A549 (cell line): ENCODE measurements around the gene MFAP1. TPM values are rescaled to one million over a fixed set of nuclear protein-coding genes. Genes with fewer than 3 reads are reported as not detected.
"Not testable (repeated sequence)": the region's sequence is repeated elsewhere in the genome, so short reads cannot be mapped to it uniquely, and the experiment has no call there.

ENCODE experiments used
- ATAC-seq, 2 experiments: fragments of 200-7000 bp in 1 of 2; fragments of >200 bp in 1 of 2; cut with Nextera tagmentation in 1 of 2; cut with Tn5 transposase in 1 of 2; 3 replicates each; pipeline versions ENCODE4 v1.8.0 to v1.9.1; 2018 to 2020; ENCODE audit warnings: mild to moderate bottlenecking in 1 of 2, moderate library complexity in 1 of 2
- CTCF ChIA-PET: fragments of 300-600 bp; sonication (Branson Sonifier 250); formaldehyde crosslinking; extraction: SDS; loops from one replicate; lab custom pipeline; 2021; ENCODE audit warnings: antibody characterized with exemption, inconsistent platforms; lab: Yijun Ruan, JAX
- POLR2A ChIA-PET: fragments of 350-600 bp; formaldehyde crosslinking; extraction: SDS; loops from one replicate; lab custom pipeline; 2021; ENCODE audit warnings: antibody characterized with exemption, inconsistent platforms; lab: Yijun Ruan, JAX
- DNase-seq, 2 experiments: peaks; one replicate each; pipeline versions ENCODE4 v3.0.0 to v3.0.0-alpha.2; 2011 to 2016; ENCODE audit warnings: low read depth in 1 of 2, low spot score in 1 of 2
- FAIRE-seq: peaks from 2 replicates; lab custom pipeline; 2011; peaks lifted over from hg19 to GRCh38; lab: Jason Lieb, UNC
- H3K27ac ChIP-seq, 2 experiments: fragments of >200 bp; sonication (Bioruptor Twin); formaldehyde crosslinking; 3 replicates each; pipeline ENCODE4 v1.5.1; 2016 to 2017
- H3K4me1 ChIP-seq: fragments of >200 bp; sonication (Bioruptor Twin); formaldehyde crosslinking; 3 replicates; pipeline ENCODE4 v1.6.1; 2016
- H3K4me2 ChIP-seq: fragments of >200 bp; sonication (Bioruptor Twin); formaldehyde crosslinking; 3 replicates; pipeline ENCODE4 v1.6.1; 2016
- H3K4me3 ChIP-seq: fragments of >200 bp; sonication (Bioruptor Twin); formaldehyde crosslinking; 3 replicates; pipeline ENCODE4 v1.5.1; 2016
- H3K9me3 ChIP-seq: fragments of >200 bp; sonication (Bioruptor Twin); formaldehyde crosslinking; 3 replicates; pipeline ENCODE4 v1.6.1; 2016
- CBX2 ChIP-seq: fragments of 200-600 bp; sonication (generic); IDR thresholded peaks from 2 replicates; pipeline ENCODE4 v1.6.1; 2016; ENCODE audit warnings: low read depth, mild to moderate bottlenecking, borderline replicate concordance
- CBX8 ChIP-seq: fragments of 200-600 bp; sonication (generic); IDR thresholded peaks from 2 replicates; pipeline ENCODE4 v1.6.1; 2016
- CHD2 ChIP-seq: fragments of 150-350 bp; IDR thresholded peaks from 2 replicates; pipeline ENCODE4 v1.6.1; 2014; ENCODE audit warnings: low read length; ENCODE audit not compliant: partially characterized antibody
- ESRRA ChIP-seq: fragments of 150-350 bp; IDR thresholded peaks from 2 replicates; pipeline ENCODE4 v1.6.1; 2014; ENCODE audit warnings: mild to moderate bottlenecking, low read length, borderline replicate concordance
- FOSB ChIP-seq: fragments of 250-450 bp; sonication (Bioruptor Pico); IDR thresholded peaks from 2 replicates; pipeline ENCODE4 v1.5.0; 2020; ENCODE audit warnings: mild to moderate bottlenecking, moderate library complexity
- HES2 ChIP-seq: fragments of >200 bp; sonication (Bioruptor Twin); formaldehyde crosslinking; IDR thresholded peaks from 2 replicates; pipeline ENCODE4 v1.6.1; 2016
- HEYL ChIP-seq: fragments of 250-450 bp; sonication (Bioruptor Pico); IDR thresholded peaks from 2 replicates; pipeline ENCODE4 v1.8.0; 2021; ENCODE audit warnings: mild to moderate bottlenecking, moderate library complexity
- HOXB5 ChIP-seq: fragments of 250-450 bp; sonication (Bioruptor Pico); IDR thresholded peaks from 2 replicates; pipeline ENCODE4 v1.5.0; 2020; ENCODE audit warnings: mild to moderate bottlenecking, moderate library complexity
- MAFK ChIP-seq: fragments of 450-650 bp; IDR thresholded peaks from 2 replicates; pipeline ENCODE4 v1.6.1; 2014; ENCODE audit not compliant: partially characterized antibody
- MAZ ChIP-seq: fragments of 150-350 bp; IDR thresholded peaks from 2 replicates; pipeline ENCODE4 v1.6.1; 2014; ENCODE audit warnings: antibody characterized with exemption, low read depth, low read length, borderline replicate concordance
- REST ChIP-seq: fragments of 200-600 bp; sonication (generic); IDR thresholded peaks from 2 replicates; pipeline ENCODE4 v1.6.1; 2016; ENCODE audit warnings: antibody characterized with exemption, mild to moderate bottlenecking, moderate library complexity
- RFX5 ChIP-seq: fragments of 450-650 bp; IDR thresholded peaks from 2 replicates; pipeline ENCODE4 v1.7.1; 2014; ENCODE audit warnings: antibody characterized with exemption, mild to moderate bottlenecking, moderate library complexity
- ZC3H11A ChIP-seq: fragments of 450-650 bp; IDR thresholded peaks from 2 replicates; pipeline ENCODE4 v1.6.1; 2014; ENCODE audit warnings: antibody characterized with exemption, mild to moderate bottlenecking
- WGBS: methylation state at CpG from one replicate; pipeline ENCODE4 v1.1.6; 2017; ENCODE audit errors: missing lambda C conversion rate; 5-methylcytosine and 5-hydroxymethylcytosine counted together
- polyA plus RNA-seq, 4 experiments: library from polyadenylated mRNA; depleted of rRNA in 3 of 4; stranded (reverse); fragments of >200 nt; fragmentation: RNase III in 1 of 4; extraction: RNeasy Plus Mini Kit Qiagen cat#74134 plus additional on column Dnase treatment in 1 of 4; gene quantifications; 2 replicates in 3 of 4; 3 replicates in 1 of 4; pipeline ENCODE4 v1.2.3, GENCODE V29; 2011 to 2017

The MFAP1 gene
- polyA plus RNA-seq, 2 of the 4 experiments (the other 2 are of a cell fraction) = 31.7 to 40.3 TPM

GRCh38 chr15:43845421-43845820 lies 20.9 kb upstream of the MFAP1 start:
- no peak for ATAC-seq
- DNase-seq = no peak
- Histone ChIP-seq H3K4me2 (no peak overlapping the region), H3K9me3 (no peaks in the 10 kb centered on the region), H3K27ac (no peak overlapping the region), H3K4me1 (no peaks in the 10 kb centered on the region), H3K4me3 (no peak overlapping the region)
- TF ChIP-seq ZC3H11A = no peak
- TF ChIP-seq CBX8 = no peak
- no peak for TF ChIP-seq HOXB5 (CRISPR knock-in tag)
- no peak for TF ChIP-seq MAZ
- TF ChIP-seq FOSB = no peak
- TF ChIP-seq CBX2 = no peak
- TF ChIP-seq HES2 = no peak
- TF ChIP-seq RFX5 = no peak
- no peak for TF ChIP-seq MAFK
- TF ChIP-seq CHD2 = no peak
- TF ChIP-seq ESRRA = no peak
- no peak for TF ChIP-seq REST
- TF ChIP-seq HEYL (CRISPR knock-in tag) = no peak
- no peak for FAIRE-seq
- ChIA-PET CTCF (interaction anchor here (0.6 kb wide), 1 partner anchor 430 kb away, joined by 5 read pairs; no protein-coding TSS in a partner anchor), POLR2A (no interaction called here)

GRCh38 chr15:43832485-43832884 lies 8.0 kb upstream of the MFAP1 start:
- H3K9me3 ChIP-seq, ATAC-seq, CTCF ChIA-PET, DNase-seq, H3K4me3 ChIP-seq, H3K4me2 ChIP-seq, H3K27ac ChIP-seq, FAIRE-seq, H3K4me1 ChIP-seq: not testable (repeated sequence)
- POLR2A ChIA-PET = interaction anchor here (0.7 kb wide), 1 partner anchor 456 kb away, joined by 5 read pairs; the partner anchor contains the start of gene GOLM2
- 81% methylated on average over 5 of the region's 6 CpGs for WGBS

- ATAC-seq, H3K4me2 ChIP-seq, CTCF ChIA-PET, POLR2A ChIA-PET, H3K4me3 ChIP-seq, H3K9me3 ChIP-seq, H3K27ac ChIP-seq, H3K4me1 ChIP-seq, FAIRE-seq, DNase-seq: not testable (repeated sequence)
- 94% methylated on average over 14 of the region's 14 CpGs for WGBS
Measured at GRCh38 chr15:43831519-43832052, 7.1 kb upstream of the MFAP1 start.

- CTCF ChIA-PET, POLR2A ChIA-PET, FAIRE-seq, H3K4me2 ChIP-seq, H3K27ac ChIP-seq, ATAC-seq, H3K4me3 ChIP-seq, H3K9me3 ChIP-seq, DNase-seq: not testable (repeated sequence)
- peaks cover 12% of the 10 kb centered on the region; the same call in 2 of the 3 replicates for H3K4me1 ChIP-seq
- WGBS = 96% methylated on average over 9 of the region's 9 CpGs
Measured at GRCh38 chr15:43830691-43831275, 6.3 kb upstream of the MFAP1 start.

- DNase-seq, ATAC-seq, H3K4me3 ChIP-seq, H3K9me3 ChIP-seq, H3K27ac ChIP-seq, FAIRE-seq, POLR2A ChIA-PET, H3K4me2 ChIP-seq, CTCF ChIA-PET: not testable (repeated sequence)
- 91% methylated on average over 6 of the region's 9 CpGs for WGBS
- H3K4me1 ChIP-seq = peaks cover 12% of the 10 kb centered on the region; the same call in 2 of the 3 replicates
Measured at GRCh38 chr15:43829951-43830540, 5.6 kb upstream of the MFAP1 start.
